ENCODE data around the gene MCM10. TPM values are rescaled to one million over a fixed set of nuclear protein-coding genes. Genes with fewer than 3 reads are reported as not detected.
"Not testable (repeated sequence)": the region's sequence is repeated elsewhere in the genome, so short reads cannot be mapped to it uniquely, and the experiment has no call there.

Gene MCM10
- total RNA-seq, 1 experiment from 2014 or later, result 27.9 TPM

DNA sequence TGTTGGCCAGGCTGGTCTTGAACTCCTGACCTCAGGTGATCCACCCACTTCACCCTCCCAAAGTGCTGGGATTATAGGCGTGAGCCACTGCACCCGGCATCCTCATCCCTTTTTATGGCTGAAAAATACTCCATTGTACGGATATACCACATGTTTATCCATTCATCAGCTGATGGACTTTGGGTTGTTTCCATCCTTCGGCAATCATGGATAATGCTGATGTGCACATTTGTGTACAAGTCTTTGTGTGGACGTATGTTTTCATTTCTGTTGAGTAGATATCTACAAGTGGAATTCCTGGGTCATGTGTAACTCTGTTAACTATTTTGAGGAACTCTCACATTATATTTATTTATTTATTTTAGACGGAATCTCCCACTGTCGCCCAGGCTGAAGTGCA is 78.6 kb downstream of the MCM10 start:
- no peak for DNase-seq (ENCODE audit: low spot score)
- in situ Hi-C loops (cut with HindIII; ENCODE audit: low sequenced_read_pairs), result no loop called here

- no peak for DNase-seq (ENCODE audit: low spot score)
- in situ Hi-C loops (cut with HindIII; ENCODE audit: low sequenced_read_pairs), result no loop called here
These were observed 80.3 kb downstream of the MCM10 start for GRCh38 chr10:13241613-13242012.

DNA sequence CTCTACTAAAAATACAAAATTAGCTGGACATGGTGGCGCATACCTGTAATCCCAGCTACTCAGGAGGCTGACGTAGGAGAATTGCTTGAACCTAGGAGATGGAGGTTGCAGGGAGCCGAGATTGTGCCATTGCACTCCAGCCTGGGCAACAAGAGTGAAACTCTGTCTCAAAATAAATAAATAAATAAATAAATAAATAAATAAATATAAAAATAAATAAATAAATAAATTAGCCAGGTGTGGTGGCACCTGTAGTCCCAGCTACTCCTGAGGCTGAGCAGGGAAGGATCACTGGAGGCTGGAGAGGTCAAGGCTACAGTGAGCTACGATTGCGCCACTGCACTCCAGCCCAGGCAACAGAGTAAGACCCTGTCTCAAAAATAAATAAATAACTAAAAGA is 80.9 kb downstream of the MCM10 start:
- DNase-seq (ENCODE audit: low spot score); in situ Hi-C loops (cut with HindIII; ENCODE audit: low sequenced_read_pairs): not testable (repeated sequence)

DNA sequence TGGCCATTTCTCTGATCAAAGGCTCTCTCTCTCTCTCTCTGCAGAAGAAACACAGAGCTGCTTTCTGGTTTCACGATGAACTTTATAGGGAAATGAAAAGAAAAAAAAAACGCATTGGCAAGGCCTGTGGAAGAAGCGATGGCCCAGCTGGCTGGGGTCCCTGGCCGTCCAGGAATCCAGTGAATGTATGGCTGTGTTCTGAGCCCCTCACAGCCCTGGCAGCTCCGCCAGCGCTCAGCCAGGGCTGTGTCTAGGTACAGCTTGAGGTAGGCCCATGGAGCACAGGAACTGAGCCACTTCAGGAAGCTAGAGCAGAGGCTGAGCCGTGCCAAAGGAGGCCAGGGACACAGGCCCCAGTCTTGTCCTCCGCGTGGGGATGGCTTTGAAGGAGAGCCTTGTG is 85.9 kb downstream of the MCM10 start:
- in situ Hi-C loops (cut with HindIII; ENCODE audit: low sequenced_read_pairs), result no loop called here
- DNase-seq (ENCODE audit: low spot score), result no peak

GRCh38 chr10:13247784-13248183 is 86.4 kb downstream of the MCM10 start:
- no peak for DNase-seq (ENCODE audit: low spot score)
- in situ Hi-C loops (cut with HindIII; ENCODE audit: low sequenced_read_pairs), result no loop called here

DNA sequence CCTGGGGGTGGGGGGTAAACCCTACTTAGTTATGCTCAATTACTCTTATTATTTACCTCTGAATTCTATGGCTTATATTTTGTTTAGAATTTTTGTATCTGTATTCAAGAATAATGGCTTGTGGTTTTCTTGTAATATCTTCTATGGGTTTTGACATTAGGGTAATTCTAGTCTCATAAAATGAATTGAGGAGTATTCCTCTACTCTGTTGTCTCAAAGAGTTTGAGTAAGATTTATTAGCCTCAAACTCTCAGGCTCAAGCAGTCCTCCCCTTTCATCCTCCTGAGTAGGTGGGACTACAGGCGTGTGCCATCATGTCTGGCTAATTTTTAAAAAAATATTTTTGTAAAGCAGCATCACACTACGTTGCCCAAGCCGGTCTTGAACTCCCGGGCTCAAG is 92.4 kb downstream of the MCM10 start:
- no peak for DNase-seq (ENCODE audit: low spot score)
- in situ Hi-C loops (cut with HindIII; ENCODE audit: low sequenced_read_pairs), result no loop called here

DNA sequence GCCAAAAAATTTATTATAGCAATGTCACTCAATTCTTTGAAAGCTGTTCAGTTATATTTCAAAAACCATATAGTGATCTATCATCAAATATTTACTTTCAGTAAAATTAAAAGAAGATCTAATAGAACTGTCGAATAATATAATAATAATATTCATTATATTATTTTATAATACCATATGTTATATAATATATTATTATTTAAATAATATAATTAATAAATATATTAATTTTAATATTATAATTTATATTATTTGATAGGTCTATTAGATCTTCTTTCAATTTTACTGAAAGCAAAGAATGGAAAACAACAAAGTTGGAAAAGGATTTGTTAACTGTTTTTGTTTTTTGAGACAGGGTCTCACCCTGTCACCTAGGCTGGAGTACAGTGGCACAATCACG is 95.3 kb downstream of the MCM10 start:
- DNase-seq (ENCODE audit: low spot score), result no peak
- in situ Hi-C loops (cut with HindIII; ENCODE audit: low sequenced_read_pairs), result no loop called here

DNA sequence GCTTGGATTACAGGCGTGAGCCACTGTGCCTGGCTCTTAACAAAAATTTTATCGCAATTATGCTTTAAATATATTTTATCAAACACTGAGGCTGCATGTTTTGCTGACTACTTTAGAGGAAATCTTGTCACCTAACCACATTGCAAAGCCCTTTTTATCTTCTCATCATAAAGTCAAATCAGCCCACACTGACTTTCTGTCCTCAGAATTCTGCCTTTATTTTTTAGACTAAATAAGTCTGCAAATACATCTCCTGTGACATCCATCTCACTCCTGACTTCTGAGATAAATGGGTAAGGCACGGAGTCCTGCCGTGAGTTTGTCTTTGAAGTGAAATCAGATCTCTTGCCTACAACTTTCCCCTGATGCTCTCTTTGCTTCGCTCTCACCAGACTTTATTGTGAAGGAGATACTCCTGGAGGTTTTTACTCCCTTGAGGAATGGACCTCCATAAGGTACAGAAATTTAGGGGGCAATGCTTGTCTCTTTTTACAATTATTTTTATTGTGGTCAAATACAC is 96.3 kb downstream of the MCM10 start:
- DNase-seq (ENCODE audit: low spot score), result no peak
- in situ Hi-C loops (cut with HindIII; ENCODE audit: low sequenced_read_pairs), result no loop called here

Other genes starting within 250 kb of the MCM10 start
- not detected in 2 replicates for gene CCDC3, start 159.8 kb upstream of the MCM10 start, total RNA-seq (2014; rRNA removed; shearing (Covaris generic))
- 20.7 and 27.3 TPM in 2 replicates for gene OPTN, start 61.4 kb upstream of the MCM10 start, total RNA-seq (2014; rRNA removed; shearing (Covaris generic))
- not detected in 2 replicates for gene UCMA, start 72.8 kb downstream of the MCM10 start, total RNA-seq (2014; rRNA removed; shearing (Covaris generic))
- gene PHYH, start 138.5 kb downstream of the MCM10 start, total RNA-seq (2014; rRNA removed; shearing (Covaris generic)), result 32.9 and 43.3 TPM in 2 replicates
- gene SEPHS1, start 186.7 kb downstream of the MCM10 start, total RNA-seq (2014; rRNA removed; shearing (Covaris generic)), result 77.1 and 134 TPM in 2 replicates

Data from G401 (cell line).